IMR-90 (cell line): Measurements from ENCODE around the gene WDFY1. TPM values are rescaled to one million over a fixed set of nuclear protein-coding genes. Genes with fewer than 3 reads are reported as not detected.

ENCODE experiments used
- ATAC-seq: fragments of 200-7000 bp; cut with Tn5 transposase; 2 replicates; pipeline ENCODE4 v1.9.1; 2020; ENCODE audit warnings: low read depth, mild to moderate bottlenecking, moderate library complexity
- BruUV-seq: library from RNA; stranded (reverse); fragments of 400-500 nt; replicated peaks from 2 replicates; lab custom pipeline; 2021; lab: Mats Ljungman, UMichigan
- CTCF ChIA-PET: fragments of 300-600 bp; formaldehyde crosslinking; extraction: SDS; loops from one replicate; lab custom pipeline; 2021; ENCODE audit warnings: antibody characterized with exemption; lab: Yijun Ruan, JAX
- POLR2A ChIA-PET: fragments of 300-600 bp; sonication (Branson Sonifier 250); formaldehyde crosslinking; loops from one replicate; lab custom pipeline; 2022; ENCODE audit warnings: antibody characterized with exemption; ENCODE audit not compliant: unreplicated experiment; lab: Charles Lee
- DNase-seq: peaks from one replicate; pipeline ENCODE4 v3.0.0; 2013
- H2AFZ ChIP-seq: replicated peaks from 2 replicates; pipeline ENCODE3; 2013; ENCODE audit warnings: low read length, mild to moderate bottlenecking; ENCODE audit not compliant: poor library complexity
- H2AK5ac ChIP-seq: 2 replicates; pipeline ENCODE4 v1.6.1; 2013; ENCODE audit warnings: low read depth, low read length, inconsistent platforms
- H2AK9ac ChIP-seq: replicated peaks from 2 replicates; pipeline ENCODE3; 2013; ENCODE audit warnings: mild to moderate bottlenecking, low read depth, low read length, moderate library complexity; ENCODE audit not compliant: poor library complexity
- H2BK120ac ChIP-seq: 2 replicates; pipeline ENCODE4 v1.6.1; 2013; ENCODE audit warnings: low read depth, low read length, inconsistent platforms
- H2BK15ac ChIP-seq: 3 replicates; pipeline ENCODE4 v1.6.1; 2013; ENCODE audit warnings: low read depth, low read length, inconsistent platforms
- H2BK20ac ChIP-seq: 2 replicates; pipeline ENCODE4 v1.6.1; 2013; ENCODE audit warnings: low read depth, mild to moderate bottlenecking, inconsistent platforms, low read length, moderate library complexity
- H2BK5ac ChIP-seq: 2 replicates; pipeline ENCODE4 v1.6.1; 2013; ENCODE audit warnings: mild to moderate bottlenecking, low read depth, low read length, inconsistent platforms; ENCODE audit not compliant: poor library complexity, severe bottlenecking
- H3K14ac ChIP-seq: replicated peaks from 2 replicates; pipeline ENCODE4 v1.6.1; 2013; ENCODE audit warnings: low read depth, low read length, inconsistent platforms
- H3K18ac ChIP-seq: 2 replicates; pipeline ENCODE4 v1.6.1; 2013; ENCODE audit warnings: low read depth, low read length, control low read depth
- H3K23ac ChIP-seq: 2 replicates; pipeline ENCODE4 v1.6.1; 2013; ENCODE audit warnings: low read depth, low read length, inconsistent platforms
- H3K27ac ChIP-seq: 2 replicates; pipeline ENCODE4 v1.5.1; 2013; ENCODE audit warnings: mild to moderate bottlenecking, control low read depth, low read length; ENCODE audit not compliant: insufficient read depth
- H3K27me3 ChIP-seq: 2 replicates; pipeline ENCODE4 v1.6.1; 2013; ENCODE audit warnings: low read length; ENCODE audit not compliant: control insufficient read depth, insufficient read depth
- H3K36me3 ChIP-seq: 2 replicates; pipeline ENCODE4 v1.6.1; 2013; ENCODE audit warnings: low read length, mixed read lengths; ENCODE audit not compliant: control insufficient read depth, insufficient read depth
- H3K4ac ChIP-seq: 2 replicates; pipeline ENCODE4 v1.6.1; 2013; ENCODE audit warnings: low read depth, low read length, inconsistent platforms
- H3K4me1 ChIP-seq: 2 replicates; pipeline ENCODE4 v1.6.1; 2013; ENCODE audit warnings: low read length, mixed read lengths; ENCODE audit not compliant: control insufficient read depth, insufficient read depth
- H3K4me2 ChIP-seq: 2 replicates; pipeline ENCODE4 v1.6.1; 2013; ENCODE audit warnings: low read depth, mild to moderate bottlenecking, control low read depth, low read length, moderate library complexity
- H3K4me3 ChIP-seq: 2 replicates; pipeline ENCODE4 v1.5.1; 2013; ENCODE audit warnings: low read depth, mild to moderate bottlenecking, control low read depth, low read length, moderate library complexity; ENCODE audit not compliant: insufficient read depth
- H3K56ac ChIP-seq: 2 replicates; pipeline ENCODE4 v1.6.1; 2013; ENCODE audit warnings: low read length, inconsistent platforms; ENCODE audit not compliant: insufficient read depth; ENCODE audit errors: extremely low read depth
- H3K79me1 ChIP-seq, 2 experiments: 2 replicates each; pipeline ENCODE4 v1.6.1; 2013; ENCODE audit warnings: low read length in 2 of 2, inconsistent platforms in 1 of 2, low read depth in 1 of 2
- H3K9ac ChIP-seq: 2 replicates; pipeline ENCODE4 v1.6.1; 2013; ENCODE audit warnings: low read depth, low read length, control low read depth
- H3K9me1 ChIP-seq: 2 replicates; pipeline ENCODE4 v1.6.1; 2013; ENCODE audit warnings: low read length, inconsistent platforms; ENCODE audit not compliant: insufficient read depth
- H3K9me3 ChIP-seq: 2 replicates; pipeline ENCODE4 v1.6.1; 2013; ENCODE audit warnings: low read length; ENCODE audit not compliant: control insufficient read depth, insufficient read depth
- H4K20me1 ChIP-seq: 2 replicates; pipeline ENCODE4 v1.6.1; 2013; ENCODE audit warnings: low read length, inconsistent platforms; ENCODE audit not compliant: insufficient read depth
- H4K5ac ChIP-seq: 2 replicates; pipeline ENCODE4 v1.6.1; 2013; ENCODE audit warnings: mild to moderate bottlenecking, low read depth, low read length, control low read depth
- H4K8ac ChIP-seq, 2 experiments: 2 replicates each; pipeline ENCODE4 v1.6.1; 2013; ENCODE audit warnings: low read depth in 2 of 2, low read length in 2 of 2, control low read depth in 1 of 2, inconsistent platforms in 1 of 2
- H4K91ac ChIP-seq: 2 replicates; pipeline ENCODE4 v1.6.1; 2013; ENCODE audit warnings: low read depth, low read length, inconsistent platforms; ENCODE audit not compliant: insufficient read depth
- BHLHE40 ChIP-seq: fragments of 150-350 bp; IDR thresholded peaks from 2 replicates; pipeline ENCODE4 v1.6.1; 2016; ENCODE audit warnings: mild to moderate bottlenecking, low read depth, low read length
- CEBPB ChIP-seq: IDR thresholded peaks from 2 replicates; pipeline ENCODE4 v1.6.1; 2012; ENCODE audit warnings: low read depth, low read length, improper control_type of control experiment
- CHD1 ChIP-seq: IDR thresholded peaks from 2 replicates; pipeline ENCODE4 v1.6.1; 2012; ENCODE audit warnings: low read depth, low read length, improper control_type of control experiment
- FOS ChIP-seq: fragments of 150-350 bp; IDR thresholded peaks from 2 replicates; pipeline ENCODE4 v1.6.1; 2016; ENCODE audit warnings: low read depth, low read length
- MAFK ChIP-seq: IDR thresholded peaks from 2 replicates; pipeline ENCODE4 v1.6.1; 2012; ENCODE audit warnings: low read depth, low read length, improper control_type of control experiment
- MAZ ChIP-seq: IDR thresholded peaks from 2 replicates; pipeline ENCODE4 v1.6.1; 2012; ENCODE audit warnings: low read depth, mild to moderate bottlenecking, low read length, improper control_type of control experiment, moderate library complexity, borderline replicate concordance
- MXI1 ChIP-seq: IDR thresholded peaks from 2 replicates; pipeline ENCODE4 v1.6.1; 2012; ENCODE audit warnings: low read depth, mild to moderate bottlenecking, low read length, moderate library complexity, borderline replicate concordance
- NFE2L2 ChIP-seq: fragments of 150-350 bp; IDR thresholded peaks from 2 replicates; pipeline ENCODE4 v1.6.1; 2016; ENCODE audit warnings: low read depth, mild to moderate bottlenecking, low read length
- POLR2A ChIP-seq: IDR thresholded peaks from 2 replicates; pipeline ENCODE4 v1.6.1; 2012; ENCODE audit warnings: mild to moderate bottlenecking, low read depth, low read length
- RAD21 ChIP-seq: IDR thresholded peaks from 2 replicates; pipeline ENCODE4 v1.6.1; 2012; ENCODE audit warnings: low read length, improper control_type of control experiment
- RFX5 ChIP-seq: IDR thresholded peaks from 2 replicates; pipeline ENCODE4 v1.8.0; 2012; ENCODE audit warnings: low read depth, mild to moderate bottlenecking, low read length, moderate library complexity
- WGBS, 2 experiments: methylation state at CpG; one replicate each; pipeline versions ENCODE4 v1.1.5 to v1.1.7; 2013; ENCODE audit warnings: missing lambda C conversion rate in 2 of 2; ENCODE audit not compliant: insufficient read length in 1 of 2; ENCODE audit errors: extremely low coverage in 2 of 2; 5-methylcytosine and 5-hydroxymethylcytosine counted together
- dilution Hi-C: fragments of 300-500 bp; cut with HindIII; formaldehyde crosslinking; loops from one replicate; pipeline ENCODE4 v1.14.3; 2018; ENCODE audit warnings: low sequenced_read_pairs; ENCODE audit not compliant: unreplicated experiment
- in situ Hi-C: fragments of 300-500 bp; cut with MboI; formaldehyde crosslinking; loops from 3 replicates; pipeline ENCODE4 v1.14.3; 2019; ENCODE audit warnings: low sequenced_read_pairs, inconsistent platforms, mixed read lengths
- intact Hi-C: fragments of 100-400 bp; cut with micrococcal nuclease; formaldehyde crosslinking; loops from 2 replicates; pipeline ENCODE4 v1.10.0; 2022
- polyA plus RNA-seq, 3 experiments: library from polyadenylated mRNA; depleted of rRNA; stranded (reverse); fragments of >200 nt; gene quantifications; 2 replicates each; pipeline ENCODE4 v1.2.3, GENCODE V29; 2012; ENCODE audit warnings: low replicate concordance in 1 of 3
- total RNA-seq: library from RNA; depleted of rRNA; stranded (reverse); fragments of >200 nt; gene quantifications from 2 replicates; pipeline ENCODE4 v1.2.3, GENCODE V29; 2012
- TF ChIP-seq, protein P1 (sequence below): conservative IDR thresholded peaks from 2 replicates; pipeline ENCODE4 v1.5.1; 2012; ENCODE audit warnings: mild to moderate bottlenecking, low read depth, low read length, improper control_type of control experiment

WDFY1 gene
- total and polyA plus RNA-seq, 2 of the 4 experiments (the other 2 are of a cell fraction) = 35.6 to 93.6 TPM

DNA sequence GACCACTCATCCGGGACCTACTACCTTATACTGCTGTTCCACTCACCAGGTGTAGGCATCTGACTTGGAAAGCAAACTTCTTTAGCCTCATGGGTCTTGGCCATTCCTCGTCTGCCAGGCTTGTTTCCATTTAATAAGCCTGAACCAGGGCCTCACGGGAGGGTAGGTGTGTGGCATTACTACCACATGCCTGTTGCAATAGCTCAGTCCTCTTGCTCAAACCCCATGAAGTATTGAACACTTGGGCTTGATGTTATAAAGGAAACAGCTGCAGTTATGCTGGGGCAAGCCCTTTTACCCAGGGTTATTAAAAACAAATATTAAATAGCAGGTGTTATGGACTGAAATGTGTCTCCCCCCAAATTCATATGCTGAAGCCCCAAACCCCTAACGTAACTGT is 33.3 kb upstream of the WDFY1 start:
- H4K20me1 ChIP-seq = no peaks in the 10 kb centered on the region
- no peak overlapping the region for H2AK9ac ChIP-seq
- H2BK120ac ChIP-seq = no peak overlapping the region
- peaks cover 9% of the 10 kb centered on the region for H3K36me3 ChIP-seq
- H3K27ac ChIP-seq = no peak overlapping the region
- H3K4ac ChIP-seq = no peak overlapping the region
- H4K5ac ChIP-seq = no peak overlapping the region
- no peak overlapping the region for H3K23ac ChIP-seq
- H3K9me3 ChIP-seq = no peaks in the 10 kb centered on the region
- no peak overlapping the region for H3K14ac ChIP-seq
- H3K79me1 ChIP-seq = no peaks in the 10 kb centered on the region
- BruUV-seq = no TSS peak
- H3K4me3 ChIP-seq = no peak overlapping the region
- ATAC-seq (no peak), DNase-seq (no peak)
- no peak overlapping the region for H2AK5ac ChIP-seq
- no peak overlapping the region for H3K4me2 ChIP-seq
- CTCF ChIA-PET = interaction anchor here (1.3 kb wide), 1 partner anchor 15 kb away, joined by 3 read pairs; no protein-coding TSS in a partner anchor
- H2AFZ ChIP-seq = no peak overlapping the region
- no peak overlapping the region for H2BK15ac ChIP-seq
- intact Hi-C loops = no loop called here
- 100% methylated on average over 1 of the region's 4 CpGs; no CpG with 5 or more reads in 1 of the 2 experiments for WGBS, 2 experiments
- H2BK20ac ChIP-seq = no peak overlapping the region
- no peak overlapping the region for H3K56ac ChIP-seq
- H4K8ac ChIP-seq = no peak overlapping the region
- dilution Hi-C loops = no loop called here
- TF ChIP-seq FOS (no peak), NFE2L2 (no peak), MAFK (no peak), RFX5 (no peak), MAZ (no peak), CHD1 (no peak), MXI1 (no peak), CEBPB (no peak), POLR2A (no peak), RAD21 (no peak), BHLHE40 (no peak)
- TF ChIP-seq, protein P1, sequence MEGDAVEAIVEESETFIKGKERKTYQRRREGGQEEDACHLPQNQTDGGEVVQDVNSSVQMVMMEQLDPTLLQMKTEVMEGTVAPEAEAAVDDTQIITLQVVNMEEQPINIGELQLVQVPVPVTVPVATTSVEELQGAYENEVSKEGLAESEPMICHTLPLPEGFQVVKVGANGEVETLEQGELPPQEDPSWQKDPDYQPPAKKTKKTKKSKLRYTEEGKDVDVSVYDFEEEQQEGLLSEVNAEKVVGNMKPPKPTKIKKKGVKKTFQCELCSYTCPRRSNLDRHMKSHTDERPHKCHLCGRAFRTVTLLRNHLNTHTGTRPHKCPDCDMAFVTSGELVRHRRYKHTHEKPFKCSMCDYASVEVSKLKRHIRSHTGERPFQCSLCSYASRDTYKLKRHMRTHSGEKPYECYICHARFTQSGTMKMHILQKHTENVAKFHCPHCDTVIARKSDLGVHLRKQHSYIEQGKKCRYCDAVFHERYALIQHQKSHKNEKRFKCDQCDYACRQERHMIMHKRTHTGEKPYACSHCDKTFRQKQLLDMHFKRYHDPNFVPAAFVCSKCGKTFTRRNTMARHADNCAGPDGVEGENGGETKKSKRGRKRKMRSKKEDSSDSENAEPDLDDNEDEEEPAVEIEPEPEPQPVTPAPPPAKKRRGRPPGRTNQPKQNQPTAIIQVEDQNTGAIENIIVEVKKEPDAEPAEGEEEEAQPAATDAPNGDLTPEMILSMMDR = no peak
- peaks cover 5% of the 10 kb centered on the region; the same call in 1 of the 2 replicates for H3K9me1 ChIP-seq
- in situ Hi-C loops = no loop called here
- POLR2A ChIA-PET = no interaction called here
- no peak overlapping the region for H3K18ac ChIP-seq
- no peaks in the 10 kb centered on the region for H3K4me1 ChIP-seq
- H3K9ac ChIP-seq = no peak overlapping the region
- H3K27me3 ChIP-seq = no peaks in the 10 kb centered on the region
- no peak overlapping the region for H2BK5ac ChIP-seq
- no peak overlapping the region for H4K91ac ChIP-seq
